ENCODE measurements around the gene OGDH.

Gene OGDH

GRCh38 chr7:44637788-44638594 is 31.6 kb downstream of the OGDH start:
- DNase-seq (ENCODE audit: low spot score) = peak; percentile 91

GRCh38 chr7:44638611-44639557 is 32.5 kb downstream of the OGDH start:
- peak; percentile 94 for DNase-seq (ENCODE audit: low spot score)

GRCh38 chr7:44639671-44640321 is 33.4 kb downstream of the OGDH start:
- DNase-seq (ENCODE audit: low spot score) = no peak

- no peak for DNase-seq (ENCODE audit: low spot score)
Observed at GRCh38 chr7:44643206-44643605, 36.8 kb downstream of the OGDH start.

GRCh38 chr7:44645254-44645653 is 38.8 kb downstream of the OGDH start:
- DNase-seq (ENCODE audit: low spot score) = no peak

GRCh38 chr7:44645696-44646095 is 39.3 kb downstream of the OGDH start:
- DNase-seq (ENCODE audit: low spot score) = no peak

GRCh38 chr7:44646176-44646920 is 39.9 kb downstream of the OGDH start:
- no peak for DNase-seq (ENCODE audit: low spot score)

GRCh38 chr7:44646921-44647636 is 40.7 kb downstream of the OGDH start:
- DNase-seq (ENCODE audit: low spot score) = no peak

- no peak for DNase-seq (ENCODE audit: low spot score)
Observed at GRCh38 chr7:44647981-44648714, 41.7 kb downstream of the OGDH start.

GRCh38 chr7:44650242-44650641 is 43.8 kb downstream of the OGDH start:
- DNase-seq (ENCODE audit: low spot score) = no peak

GRCh38 chr7:44650772-44651171 is 44.3 kb downstream of the OGDH start:
- DNase-seq (ENCODE audit: low spot score) = no peak

GRCh38 chr7:44652535-44652934 is 46.1 kb downstream of the OGDH start:
- no peak for DNase-seq (ENCODE audit: low spot score)

- DNase-seq (ENCODE audit: low spot score) = no peak
Observed at GRCh38 chr7:44654255-44654796, 47.9 kb downstream of the OGDH start.

- no peak for DNase-seq (ENCODE audit: low spot score)
Observed at GRCh38 chr7:44655341-44655740, 48.9 kb downstream of the OGDH start.

- no peak for DNase-seq (ENCODE audit: low spot score)
Observed at GRCh38 chr7:44658979-44659378, 52.6 kb downstream of the OGDH start.

GRCh38 chr7:44661233-44661632 is 54.8 kb downstream of the OGDH start:
- DNase-seq (ENCODE audit: low spot score) = no peak

- DNase-seq (ENCODE audit: low spot score) = no peak
Observed at GRCh38 chr7:44664780-44665461, 58.5 kb downstream of the OGDH start.

- DNase-seq (ENCODE audit: low spot score) = no peak
Observed at GRCh38 chr7:44665531-44666213, 59.2 kb downstream of the OGDH start.

GRCh38 chr7:44666566-44666965 is 60.1 kb downstream of the OGDH start:
- DNase-seq (ENCODE audit: low spot score) = no peak

Measured in activated CD4-positive, alpha-beta T cell treated with anti-CD3 and anti-CD28 coated beads, Interleukin-2, Interleukin-4, amounts not matched to agents 100 ng/mL and 50 ng/mL, durations not matched to agents 16 hours and 8 hours (primary cell).